ENCODE data around the gene NIPSNAP2.
"Not testable (repeated sequence)": the region's sequence is repeated elsewhere in the genome, so short reads cannot be mapped to it uniquely, and the experiment has no call there.

NIPSNAP2 gene

GRCh38 chr7:56046721-56047445 lies 82.5 kb downstream of the NIPSNAP2 start:
- no peak for DNase-seq (ENCODE audit: low read depth in 3 of 3, low spot score in 1 of 3)

- not testable (repeated sequence) for DNase-seq (ENCODE audit: low read depth in 3 of 3, low spot score in 1 of 3)
Observed at GRCh38 chr7:56047446-56048116, 83.2 kb downstream of the NIPSNAP2 start.

DNA sequence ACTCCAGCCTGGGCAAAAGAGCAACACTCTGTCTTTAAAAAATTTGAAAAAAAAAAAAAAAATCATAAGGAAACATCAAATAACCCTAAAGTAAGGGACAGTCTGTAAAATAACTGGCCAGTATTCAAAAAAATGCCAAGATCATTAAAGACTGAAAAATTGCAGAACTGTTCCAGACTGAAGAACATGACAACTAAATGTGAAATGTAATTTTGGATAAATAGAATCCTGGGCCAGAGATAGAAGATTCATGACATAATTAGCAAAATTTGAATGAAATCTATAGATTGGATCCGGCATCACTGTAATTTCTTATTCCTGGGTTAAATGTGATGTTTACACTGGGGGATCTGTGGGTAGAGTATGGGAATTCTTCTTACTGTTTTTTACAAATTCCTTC lies 83.9 kb downstream of the NIPSNAP2 start:
- DNase-seq (ENCODE audit: low read depth in 3 of 3, low spot score in 1 of 3) = no peak

- DNase-seq (ENCODE audit: low read depth in 3 of 3, low spot score in 1 of 3) = not testable (repeated sequence)
Observed at GRCh38 chr7:56048763-56049162, 84.4 kb downstream of the NIPSNAP2 start.

Data from stimulated activated CD4-positive, alpha-beta T cell treated with anti-CD3 and anti-CD28 coated beads, TNF-alpha, amount 100 ng/mL, for 1 hour (primary cell).